ENCODE data around the gene PDE1C.

The PDE1C gene

GRCh38 chr7:31957090-31957720 lies 113.0 kb downstream of the PDE1C start:
- TF ChIP-seq ZFX (IDR thresholded peaks at IDR 0.05) (no peak), CTCF (conservative IDR thresholded peaks at IDR 0.05) (no peak)
- H3K27ac ChIP-seq: no peak overlapping the region

- TF ChIP-seq ZFX (IDR thresholded peaks at IDR 0.05) (no peak), CTCF (conservative IDR thresholded peaks at IDR 0.05) (no peak)
- H3K27ac ChIP-seq: no peak overlapping the region
Observed at GRCh38 chr7:31955641-31956040, 114.6 kb downstream of the PDE1C start.

GRCh38 chr7:31955021-31955420 lies 115.2 kb downstream of the PDE1C start:
- H3K27ac ChIP-seq: no peak overlapping the region
- TF ChIP-seq ZFX (IDR thresholded peaks at IDR 0.05) (no peak), CTCF (conservative IDR thresholded peaks at IDR 0.05) (no peak)

GRCh38 chr7:31954500-31954899 lies 115.7 kb downstream of the PDE1C start:
- no peak overlapping the region for H3K27ac ChIP-seq
- TF ChIP-seq CTCF (conservative IDR thresholded peaks at IDR 0.05): no peak
- no peak for TF ChIP-seq ZFX (IDR thresholded peaks at IDR 0.05)

GRCh38 chr7:31953432-31953831 lies 116.8 kb downstream of the PDE1C start:
- TF ChIP-seq ZFX (IDR thresholded peaks at IDR 0.05): no peak
- TF ChIP-seq CTCF (conservative IDR thresholded peaks at IDR 0.05): no peak
- no peak overlapping the region for H3K27ac ChIP-seq

GRCh38 chr7:31950091-31950755 lies 120.0 kb downstream of the PDE1C start:
- TF ChIP-seq CTCF (conservative IDR thresholded peaks at IDR 0.05) (no peak), ZFX (IDR thresholded peaks at IDR 0.05) (no peak)
- H3K27ac ChIP-seq: no peak overlapping the region

GRCh38 chr7:31948029-31948428 lies 122.2 kb downstream of the PDE1C start:
- no peak overlapping the region for H3K27ac ChIP-seq
- TF ChIP-seq ZFX (IDR thresholded peaks at IDR 0.05): no peak

- no peak for TF ChIP-seq ZFX (IDR thresholded peaks at IDR 0.05)
- no peak for TF ChIP-seq CTCF (conservative IDR thresholded peaks at IDR 0.05)
- no peak overlapping the region for H3K27ac ChIP-seq
Observed at GRCh38 chr7:31940167-31940566, 130.0 kb downstream of the PDE1C start.
